Activated gamma-delta T cell treated with Interleukin-2 at 50 U/mL for 16 hours (primary cell): Measurements from ENCODE around the gene PTCHD1.

Experiments used
- DNase-seq: peaks from one replicate; pipeline ENCODE4 v3.0.0-alpha.2; 2020

PTCHD1 gene

GRCh38 chrX:23422912-23423311 lies 88.3 kb downstream of the PTCHD1 start:
- no peak for DNase-seq

- no peak for DNase-seq
Observed at GRCh38 chrX:23434356-23434884, 99.8 kb downstream of the PTCHD1 start.

GRCh38 chrX:23435108-23435507 lies 100.5 kb downstream of the PTCHD1 start:
- DNase-seq = no peak

DNA sequence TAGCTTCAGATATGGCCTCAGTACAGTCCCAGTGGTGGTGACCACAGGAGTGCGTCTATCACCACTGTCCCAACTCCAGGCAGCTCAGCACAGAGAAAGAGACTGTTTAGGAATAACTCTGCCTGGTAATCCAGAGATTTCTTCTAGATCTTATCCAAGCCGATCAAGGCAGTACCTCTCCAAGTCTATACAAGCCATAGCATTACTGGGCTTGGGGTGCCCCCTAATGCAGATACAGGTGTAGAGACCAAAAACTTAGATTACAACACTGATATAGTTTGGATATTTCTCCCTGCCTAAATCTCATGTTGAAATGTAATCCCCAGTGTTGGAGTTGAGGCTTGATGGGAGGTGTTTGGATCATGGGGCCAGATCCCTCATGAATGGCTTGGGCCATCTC lies 100.9 kb downstream of the PTCHD1 start:
- DNase-seq = no peak

DNA sequence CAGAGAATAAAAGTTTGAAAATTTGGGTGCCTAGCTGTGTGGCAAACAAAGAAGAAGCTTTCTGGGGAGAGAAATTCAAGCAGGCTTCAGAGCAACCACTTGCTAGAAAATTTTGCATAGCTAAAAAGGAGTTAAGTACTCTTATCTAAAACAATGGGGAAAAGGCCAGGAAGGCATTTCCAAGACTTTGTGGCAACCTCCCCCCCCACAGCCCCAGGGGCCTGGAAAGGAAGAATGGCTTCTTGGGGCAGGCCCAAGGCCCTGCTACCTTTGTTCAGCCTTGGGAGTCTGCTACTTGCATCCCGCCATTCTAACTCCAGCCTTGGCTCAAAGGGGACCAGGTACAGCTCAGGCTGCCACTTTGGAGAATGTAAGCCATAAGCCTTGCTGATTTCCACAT lies 102.2 kb downstream of the PTCHD1 start:
- no peak for DNase-seq

DNA sequence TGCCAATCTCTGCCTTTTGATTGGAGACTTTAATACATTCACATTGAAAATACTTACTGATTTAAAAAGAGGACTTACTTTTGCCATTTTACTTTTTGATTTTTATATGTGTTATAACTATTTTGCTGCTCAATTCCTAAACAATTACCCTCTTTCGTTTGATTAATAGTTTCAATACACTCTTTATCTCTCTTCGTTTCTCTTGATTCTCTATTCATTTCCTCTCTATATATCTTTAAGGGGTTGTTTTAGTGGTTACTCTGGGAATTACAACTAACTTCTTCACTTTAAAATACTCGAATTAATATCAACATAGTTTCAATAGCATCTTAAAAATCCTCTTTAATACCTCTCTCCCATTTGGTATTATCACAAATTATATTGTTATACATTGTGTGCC lies 116.6 kb downstream of the PTCHD1 start:
- no peak for DNase-seq
